WTC11 (cell line): ENCODE measurements around the gene DNA2. TPM values are rescaled to one million over a fixed set of nuclear protein-coding genes. Genes with fewer than 3 reads are reported as not detected.

Experiments
- ATAC-seq: fragments of 200-7000 bp; cut with Tn5 transposase; 2 replicates; pipeline ENCODE4 v1.10.0; 2021; ENCODE audit warnings: mild to moderate bottlenecking, moderate library complexity
- CTCF ChIA-PET: fragments of 300-600 bp; sonication (Branson Sonifier 250); formaldehyde crosslinking; loops from one replicate; lab custom pipeline; 2021; ENCODE audit warnings: antibody characterized with exemption; lab: Charles Lee
- POLR2A ChIA-PET: fragments of 350-600 bp; sonication (Branson Sonifier 250); formaldehyde crosslinking; loops from one replicate; lab custom pipeline; 2021; ENCODE audit warnings: antibody characterized with exemption; lab: Charles Lee
- DNase-seq: peaks from one replicate; pipeline ENCODE4 v3.0.0; 2021; ENCODE audit warnings: low spot score
- H3K27ac Mint-ChIP-seq: 2 replicates; pipeline ENCODE4 v1.8.0; 2021; ENCODE audit warnings: mixed read lengths
- H3K27me3 Mint-ChIP-seq: 2 replicates; pipeline ENCODE4 v1.8.0; 2021; ENCODE audit warnings: low read depth, mild to moderate bottlenecking, moderate library complexity, mixed read lengths
- H3K36me3 Mint-ChIP-seq: 2 replicates; pipeline ENCODE4 v1.8.0; 2021; ENCODE audit warnings: mixed read lengths
- H3K4me1 Mint-ChIP-seq: 2 replicates; pipeline ENCODE4 v1.8.0; 2022; ENCODE audit warnings: mixed read lengths
- H3K4me3 Mint-ChIP-seq: 2 replicates; pipeline ENCODE4 v1.8.0; 2021; ENCODE audit warnings: mild to moderate bottlenecking, moderate library complexity, mixed read lengths
- H3K9me3 Mint-ChIP-seq: 2 replicates; pipeline ENCODE4 v1.8.0; 2021; ENCODE audit warnings: mixed read lengths
- ATF1 ChIP-seq: sonication (generic); formaldehyde crosslinking; IDR thresholded peaks from 2 replicates; pipeline ENCODE4 v1.8.1; 2023; ENCODE audit warnings: mild to moderate bottlenecking, moderate library complexity, missing genetic modification reagents
- ESRRA ChIP-seq: sonication (generic); formaldehyde crosslinking; IDR thresholded peaks from 2 replicates; pipeline ENCODE4 v1.8.1; 2022; ENCODE audit warnings: mild to moderate bottlenecking, missing genetic modification reagents, borderline replicate concordance
- FOXJ3 ChIP-seq: sonication (generic); formaldehyde crosslinking; IDR thresholded peaks from 2 replicates; pipeline ENCODE4 v1.9.0; 2021; ENCODE audit warnings: missing genetic modification reagents, mild to moderate bottlenecking, borderline replicate concordance
- OVOL2 ChIP-seq: fragments of 250-450 bp; sonication (Bioruptor Pico); IDR thresholded peaks from 2 replicates; pipeline ENCODE4 v1.9.0; 2021; ENCODE audit warnings: mild to moderate bottlenecking, borderline replicate concordance
- SMAD4 ChIP-seq: sonication (generic); formaldehyde crosslinking; IDR thresholded peaks from 2 replicates; pipeline ENCODE4 v1.8.0; 2022; ENCODE audit warnings: mild to moderate bottlenecking, missing genetic modification reagents
- SOX15 ChIP-seq: fragments of 250-450 bp; sonication (Bioruptor Pico); IDR thresholded peaks from 2 replicates; pipeline ENCODE4 v1.9.0; 2021; ENCODE audit warnings: mild to moderate bottlenecking
- TP53 ChIP-seq: sonication (generic); formaldehyde crosslinking; IDR thresholded peaks from 2 replicates; pipeline ENCODE4 v1.8.1; 2023; ENCODE audit warnings: mild to moderate bottlenecking, missing genetic modification reagents
- ZBTB21 ChIP-seq: sonication (generic); formaldehyde crosslinking; IDR thresholded peaks from 2 replicates; pipeline ENCODE4 v1.8.1; 2023; ENCODE audit warnings: mild to moderate bottlenecking, missing genetic modification reagents, borderline replicate concordance
- ZNF121 ChIP-seq: sonication (generic); formaldehyde crosslinking; IDR thresholded peaks from 2 replicates; pipeline ENCODE4 v1.8.0; 2023; ENCODE audit warnings: missing genetic modification reagents
- ZNF232 ChIP-seq: sonication (generic); formaldehyde crosslinking; IDR thresholded peaks from 2 replicates; pipeline ENCODE4 v1.8.0; 2022; ENCODE audit warnings: mild to moderate bottlenecking, missing genetic modification reagents
- ZNF671 ChIP-seq: fragments of 250-450 bp; sonication (Bioruptor Pico); IDR thresholded peaks from 2 replicates; pipeline ENCODE4 v1.8.0; 2021; ENCODE audit warnings: mild to moderate bottlenecking
- total RNA-seq: library from RNA; stranded (reverse); gene quantifications from 3 replicates; pipeline ENCODE4 v1.2.3, GENCODE V29; 2021
- TF ChIP-seq, protein P1 (sequence below): sonication (generic); formaldehyde crosslinking; IDR thresholded peaks from 2 replicates; pipeline ENCODE4 v1.8.1; 2023; ENCODE audit warnings: mild to moderate bottlenecking, moderate library complexity, missing genetic modification reagents
- TF ChIP-seq, protein P2 (sequence below): sonication (generic); formaldehyde crosslinking; IDR thresholded peaks from 2 replicates; pipeline ENCODE4 v1.8.1; 2022; ENCODE audit warnings: mild to moderate bottlenecking, missing genetic modification reagents, moderate library complexity, borderline replicate concordance
- TF ChIP-seq, protein P3 (sequence below): sonication (generic); formaldehyde crosslinking; IDR thresholded peaks from 2 replicates; pipeline ENCODE4 v1.8.0; 2022; ENCODE audit warnings: mild to moderate bottlenecking, missing genetic modification reagents
- TF ChIP-seq, protein P4 (sequence below): fragments of 250-450 bp; sonication (Bioruptor Pico); IDR thresholded peaks from 2 replicates; pipeline ENCODE4 v1.9.0; 2021; ENCODE audit warnings: mild to moderate bottlenecking
- TF ChIP-seq, protein P5 (sequence below): sonication (generic); formaldehyde crosslinking; IDR thresholded peaks from 2 replicates; pipeline ENCODE4 v1.8.1; 2023; ENCODE audit warnings: mild to moderate bottlenecking, missing genetic modification reagents, moderate library complexity
- TF ChIP-seq, protein P6 (sequence below): fragments of 250-450 bp; sonication (Bioruptor Pico); IDR thresholded peaks from 2 replicates; pipeline ENCODE4 v2.1.2; 2022; ENCODE audit warnings: mild to moderate bottlenecking, moderate library complexity
- TF ChIP-seq, protein P7 (sequence below): fragments of 250-450 bp; sonication (Bioruptor Pico); IDR thresholded peaks from 2 replicates; pipeline ENCODE4 v1.9.0; 2021; ENCODE audit warnings: mild to moderate bottlenecking
- TF ChIP-seq, protein P8 (sequence below): sonication (generic); formaldehyde crosslinking; IDR thresholded peaks from 2 replicates; pipeline ENCODE4 v1.8.1; 2022; ENCODE audit warnings: mild to moderate bottlenecking, moderate library complexity, missing genetic modification reagents

DNA2 gene
- total RNA-seq, 1 experiment from 2014 or later = 46.3 TPM

DNA sequence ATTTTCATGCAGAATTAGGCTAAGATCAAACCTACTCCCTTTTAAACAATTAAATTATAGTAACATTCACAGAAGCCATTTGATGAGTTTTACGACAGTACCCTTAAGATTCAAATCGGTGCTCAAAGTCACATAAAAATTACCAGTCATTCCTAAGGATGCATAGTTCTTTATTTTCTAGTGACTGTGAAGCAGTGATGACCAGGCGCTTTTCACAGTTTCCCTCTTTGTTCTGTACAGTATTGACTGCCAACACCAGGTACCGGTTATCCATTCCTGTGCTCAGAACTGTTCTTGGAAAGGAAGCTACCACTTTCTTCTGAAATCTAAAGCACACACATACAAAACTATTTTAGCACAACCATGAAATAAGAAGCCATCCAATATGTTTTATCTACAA is 1.9 kb downstream of the DNA2 start:
- DNase-seq (no peak), ATAC-seq (no peak)
- Mint-ChIP-seq H3K36me3 (peaks cover 47% of the 10 kb centered on the region), H3K27me3 (peaks cover 12% of the 10 kb centered on the region), H3K4me3 (peak overlapping the region; percentile 96), H3K4me1 (peaks cover 24% of the 10 kb centered on the region), H3K9me3 (no peaks in the 10 kb centered on the region; the same call in 1 of the 2 replicates), H3K27ac (no peak overlapping the region)
- CTCF ChIA-PET = interaction anchor here (1.0 kb wide), 1 partner anchor 81 kb away, joined by 4 read pairs; no protein-coding TSS in a partner anchor
- POLR2A ChIA-PET = no interaction called here
- TF ChIP-seq, protein P1, sequence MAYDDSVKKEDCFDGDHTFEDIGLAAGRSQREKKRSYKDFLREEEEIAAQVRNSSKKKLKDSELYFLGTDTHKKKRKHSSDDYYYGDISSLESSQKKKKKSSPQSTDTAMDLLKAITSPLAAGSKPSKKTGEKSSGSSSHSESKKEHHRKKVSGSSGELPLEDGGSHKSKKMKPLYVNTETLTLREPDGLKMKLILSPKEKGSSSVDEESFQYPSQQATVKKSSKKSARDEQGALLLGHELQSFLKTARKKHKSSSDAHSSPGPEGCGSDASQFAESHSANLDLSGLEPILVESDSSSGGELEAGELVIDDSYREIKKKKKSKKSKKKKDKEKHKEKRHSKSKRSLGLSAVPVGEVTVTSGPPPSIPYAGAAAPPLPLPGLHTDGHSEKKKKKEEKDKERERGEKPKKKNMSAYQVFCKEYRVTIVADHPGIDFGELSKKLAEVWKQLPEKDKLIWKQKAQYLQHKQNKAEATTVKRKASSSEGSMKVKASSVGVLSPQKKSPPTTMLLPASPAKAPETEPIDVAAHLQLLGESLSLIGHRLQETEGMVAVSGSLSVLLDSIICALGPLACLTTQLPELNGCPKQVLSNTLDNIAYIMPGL (CRISPR knock-in tag) = no peak
- no peak for TF ChIP-seq ZBTB21 (CRISPR knock-in tag)
- TF ChIP-seq OVOL2 (CRISPR knock-in tag) = no peak
- TF ChIP-seq FOXJ3 (CRISPR knock-in tag) = no peak
- no peak for TF ChIP-seq TP53
- TF ChIP-seq, protein P2, sequence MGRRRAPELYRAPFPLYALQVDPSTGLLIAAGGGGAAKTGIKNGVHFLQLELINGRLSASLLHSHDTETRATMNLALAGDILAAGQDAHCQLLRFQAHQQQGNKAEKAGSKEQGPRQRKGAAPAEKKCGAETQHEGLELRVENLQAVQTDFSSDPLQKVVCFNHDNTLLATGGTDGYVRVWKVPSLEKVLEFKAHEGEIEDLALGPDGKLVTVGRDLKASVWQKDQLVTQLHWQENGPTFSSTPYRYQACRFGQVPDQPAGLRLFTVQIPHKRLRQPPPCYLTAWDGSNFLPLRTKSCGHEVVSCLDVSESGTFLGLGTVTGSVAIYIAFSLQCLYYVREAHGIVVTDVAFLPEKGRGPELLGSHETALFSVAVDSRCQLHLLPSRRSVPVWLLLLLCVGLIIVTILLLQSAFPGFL = no peak
- no peak for TF ChIP-seq ZNF671
- TF ChIP-seq, protein P3, sequence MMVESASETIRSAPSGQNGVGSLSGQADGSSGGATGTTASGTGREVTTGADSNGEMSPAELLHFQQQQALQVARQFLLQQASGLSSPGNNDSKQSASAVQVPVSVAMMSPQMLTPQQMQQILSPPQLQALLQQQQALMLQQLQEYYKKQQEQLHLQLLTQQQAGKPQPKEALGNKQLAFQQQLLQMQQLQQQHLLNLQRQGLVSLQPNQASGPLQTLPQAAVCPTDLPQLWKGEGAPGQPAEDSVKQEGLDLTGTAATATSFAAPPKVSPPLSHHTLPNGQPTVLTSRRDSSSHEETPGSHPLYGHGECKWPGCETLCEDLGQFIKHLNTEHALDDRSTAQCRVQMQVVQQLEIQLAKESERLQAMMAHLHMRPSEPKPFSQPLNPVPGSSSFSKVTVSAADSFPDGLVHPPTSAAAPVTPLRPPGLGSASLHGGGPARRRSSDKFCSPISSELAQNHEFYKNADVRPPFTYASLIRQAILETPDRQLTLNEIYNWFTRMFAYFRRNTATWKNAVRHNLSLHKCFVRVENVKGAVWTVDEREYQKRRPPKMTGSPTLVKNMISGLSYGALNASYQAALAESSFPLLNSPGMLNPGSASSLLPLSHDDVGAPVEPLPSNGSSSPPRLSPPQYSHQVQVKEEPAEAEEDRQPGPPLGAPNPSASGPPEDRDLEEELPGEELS (CRISPR knock-in tag) = no peak
- TF ChIP-seq ZNF232 = no peak
- TF ChIP-seq, protein P4, sequence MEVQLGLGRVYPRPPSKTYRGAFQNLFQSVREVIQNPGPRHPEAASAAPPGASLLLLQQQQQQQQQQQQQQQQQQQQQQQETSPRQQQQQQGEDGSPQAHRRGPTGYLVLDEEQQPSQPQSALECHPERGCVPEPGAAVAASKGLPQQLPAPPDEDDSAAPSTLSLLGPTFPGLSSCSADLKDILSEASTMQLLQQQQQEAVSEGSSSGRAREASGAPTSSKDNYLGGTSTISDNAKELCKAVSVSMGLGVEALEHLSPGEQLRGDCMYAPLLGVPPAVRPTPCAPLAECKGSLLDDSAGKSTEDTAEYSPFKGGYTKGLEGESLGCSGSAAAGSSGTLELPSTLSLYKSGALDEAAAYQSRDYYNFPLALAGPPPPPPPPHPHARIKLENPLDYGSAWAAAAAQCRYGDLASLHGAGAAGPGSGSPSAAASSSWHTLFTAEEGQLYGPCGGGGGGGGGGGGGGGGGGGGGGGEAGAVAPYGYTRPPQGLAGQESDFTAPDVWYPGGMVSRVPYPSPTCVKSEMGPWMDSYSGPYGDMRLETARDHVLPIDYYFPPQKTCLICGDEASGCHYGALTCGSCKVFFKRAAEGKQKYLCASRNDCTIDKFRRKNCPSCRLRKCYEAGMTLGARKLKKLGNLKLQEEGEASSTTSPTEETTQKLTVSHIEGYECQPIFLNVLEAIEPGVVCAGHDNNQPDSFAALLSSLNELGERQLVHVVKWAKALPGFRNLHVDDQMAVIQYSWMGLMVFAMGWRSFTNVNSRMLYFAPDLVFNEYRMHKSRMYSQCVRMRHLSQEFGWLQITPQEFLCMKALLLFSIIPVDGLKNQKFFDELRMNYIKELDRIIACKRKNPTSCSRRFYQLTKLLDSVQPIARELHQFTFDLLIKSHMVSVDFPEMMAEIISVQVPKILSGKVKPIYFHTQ (CRISPR knock-in tag) = no peak
- TF ChIP-seq ZNF121 (CRISPR knock-in tag) = no peak
- no peak for TF ChIP-seq SOX15
- no peak for TF ChIP-seq ESRRA (CRISPR knock-in tag)
- no peak for TF ChIP-seq ATF1 (CRISPR knock-in tag)
- TF ChIP-seq, protein P5, sequence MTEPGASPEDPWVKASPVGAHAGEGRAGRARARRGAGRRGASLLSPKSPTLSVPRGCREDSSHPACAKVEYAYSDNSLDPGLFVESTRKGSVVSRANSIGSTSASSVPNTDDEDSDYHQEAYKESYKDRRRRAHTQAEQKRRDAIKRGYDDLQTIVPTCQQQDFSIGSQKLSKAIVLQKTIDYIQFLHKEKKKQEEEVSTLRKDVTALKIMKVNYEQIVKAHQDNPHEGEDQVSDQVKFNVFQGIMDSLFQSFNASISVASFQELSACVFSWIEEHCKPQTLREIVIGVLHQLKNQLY (CRISPR knock-in tag) = no peak
- TF ChIP-seq, protein P6, sequence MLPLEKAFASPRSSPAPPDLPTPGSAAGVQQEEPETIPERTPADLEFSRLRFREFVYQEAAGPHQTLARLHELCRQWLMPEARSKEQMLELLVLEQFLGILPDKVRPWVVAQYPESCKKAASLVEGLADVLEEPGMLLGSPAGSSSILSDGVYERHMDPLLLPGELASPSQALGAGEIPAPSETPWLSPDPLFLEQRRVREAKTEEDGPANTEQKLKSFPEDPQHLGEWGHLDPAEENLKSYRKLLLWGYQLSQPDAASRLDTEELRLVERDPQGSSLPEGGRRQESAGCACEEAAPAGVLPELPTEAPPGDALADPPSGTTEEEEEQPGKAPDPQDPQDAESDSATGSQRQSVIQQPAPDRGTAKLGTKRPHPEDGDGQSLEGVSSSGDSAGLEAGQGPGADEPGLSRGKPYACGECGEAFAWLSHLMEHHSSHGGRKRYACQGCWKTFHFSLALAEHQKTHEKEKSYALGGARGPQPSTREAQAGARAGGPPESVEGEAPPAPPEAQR = no peak
- TF ChIP-seq SMAD4 (CRISPR knock-in tag) = no peak
- TF ChIP-seq, protein P7, sequence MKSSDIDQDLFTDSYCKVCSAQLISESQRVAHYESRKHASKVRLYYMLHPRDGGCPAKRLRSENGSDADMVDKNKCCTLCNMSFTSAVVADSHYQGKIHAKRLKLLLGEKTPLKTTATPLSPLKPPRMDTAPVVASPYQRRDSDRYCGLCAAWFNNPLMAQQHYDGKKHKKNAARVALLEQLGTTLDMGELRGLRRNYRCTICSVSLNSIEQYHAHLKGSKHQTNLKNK (CRISPR knock-in tag) = no peak
- TF ChIP-seq, protein P8, sequence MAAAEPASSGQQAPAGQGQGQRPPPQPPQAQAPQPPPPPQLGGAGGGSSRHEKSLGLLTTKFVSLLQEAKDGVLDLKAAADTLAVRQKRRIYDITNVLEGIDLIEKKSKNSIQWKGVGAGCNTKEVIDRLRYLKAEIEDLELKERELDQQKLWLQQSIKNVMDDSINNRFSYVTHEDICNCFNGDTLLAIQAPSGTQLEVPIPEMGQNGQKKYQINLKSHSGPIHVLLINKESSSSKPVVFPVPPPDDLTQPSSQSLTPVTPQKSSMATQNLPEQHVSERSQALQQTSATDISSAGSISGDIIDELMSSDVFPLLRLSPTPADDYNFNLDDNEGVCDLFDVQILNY (CRISPR knock-in tag) = no peak
